GM12873 (cell line): Measurements from ENCODE around the gene MCF2L2.

ENCODE experiments used
- TF ChIP-seq, protein P1 (sequence below): IDR thresholded peaks from 2 replicates; pipeline ENCODE4 v1.5.1; 2012; ENCODE audit warnings: low read depth, mild to moderate bottlenecking, moderate library complexity, low read length, control low read depth; ENCODE audit not compliant: insufficient read depth; ENCODE audit errors: missing control alignments

The MCF2L2 gene

DNA sequence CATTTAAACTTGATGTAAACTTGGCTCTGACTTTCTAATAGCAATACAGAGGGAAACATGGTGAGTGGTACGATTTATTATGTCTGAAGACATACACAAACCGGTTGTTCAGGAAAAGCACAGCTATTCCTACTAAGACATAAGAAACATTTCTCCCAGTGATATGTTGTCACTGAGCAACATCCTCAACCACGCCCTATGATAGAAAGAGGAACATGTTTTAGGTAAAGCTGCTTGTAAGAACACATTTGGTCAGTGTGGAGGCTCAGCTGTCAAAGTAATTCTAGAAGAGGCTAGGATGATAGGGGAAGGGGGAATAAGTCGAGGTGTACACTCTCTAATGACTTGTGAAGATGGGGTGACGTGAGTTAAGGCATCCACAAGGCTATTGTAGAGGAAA, 218.1 kb downstream of the MCF2L2 start:
- TF ChIP-seq, protein P1, sequence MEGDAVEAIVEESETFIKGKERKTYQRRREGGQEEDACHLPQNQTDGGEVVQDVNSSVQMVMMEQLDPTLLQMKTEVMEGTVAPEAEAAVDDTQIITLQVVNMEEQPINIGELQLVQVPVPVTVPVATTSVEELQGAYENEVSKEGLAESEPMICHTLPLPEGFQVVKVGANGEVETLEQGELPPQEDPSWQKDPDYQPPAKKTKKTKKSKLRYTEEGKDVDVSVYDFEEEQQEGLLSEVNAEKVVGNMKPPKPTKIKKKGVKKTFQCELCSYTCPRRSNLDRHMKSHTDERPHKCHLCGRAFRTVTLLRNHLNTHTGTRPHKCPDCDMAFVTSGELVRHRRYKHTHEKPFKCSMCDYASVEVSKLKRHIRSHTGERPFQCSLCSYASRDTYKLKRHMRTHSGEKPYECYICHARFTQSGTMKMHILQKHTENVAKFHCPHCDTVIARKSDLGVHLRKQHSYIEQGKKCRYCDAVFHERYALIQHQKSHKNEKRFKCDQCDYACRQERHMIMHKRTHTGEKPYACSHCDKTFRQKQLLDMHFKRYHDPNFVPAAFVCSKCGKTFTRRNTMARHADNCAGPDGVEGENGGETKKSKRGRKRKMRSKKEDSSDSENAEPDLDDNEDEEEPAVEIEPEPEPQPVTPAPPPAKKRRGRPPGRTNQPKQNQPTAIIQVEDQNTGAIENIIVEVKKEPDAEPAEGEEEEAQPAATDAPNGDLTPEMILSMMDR: no peak

DNA sequence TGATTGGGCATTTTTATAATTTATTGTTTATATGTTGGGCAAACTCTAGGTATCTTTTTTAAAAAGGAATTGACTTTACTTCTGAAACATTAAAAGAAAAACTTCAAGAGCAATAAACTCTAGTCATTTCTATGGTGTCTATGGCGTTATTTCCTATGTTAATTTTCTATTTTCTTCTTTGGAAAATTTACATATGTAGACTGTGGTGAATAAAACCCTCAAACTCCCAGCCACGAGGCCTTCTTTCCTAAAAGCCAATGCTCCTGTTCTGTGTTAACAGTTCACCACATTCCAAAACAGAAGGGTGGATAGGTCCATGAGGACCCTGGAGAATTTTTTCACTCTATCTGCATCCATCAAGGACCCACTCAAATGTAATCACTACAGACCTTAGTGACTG, 219.6 kb downstream of the MCF2L2 start:
- TF ChIP-seq, protein P1: no peak

DNA sequence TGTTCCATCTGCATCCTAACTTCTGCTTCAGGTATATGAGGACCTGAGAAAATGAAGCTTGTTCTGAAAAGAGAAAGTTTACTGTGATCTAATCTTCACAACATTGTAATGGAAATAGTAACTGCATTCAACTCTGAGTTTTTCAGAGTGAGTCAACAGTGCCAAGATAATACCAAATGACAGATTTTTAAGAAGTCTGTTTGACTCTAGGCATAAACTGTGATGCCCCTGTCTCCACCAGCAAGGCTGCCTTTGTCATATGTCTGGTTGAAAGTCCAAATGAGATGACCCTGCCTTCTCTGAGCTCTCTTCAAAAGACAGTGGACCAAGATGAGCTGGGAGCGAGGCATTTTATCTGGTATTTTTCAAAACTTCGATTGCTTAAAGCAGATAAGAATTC, 220.2 kb downstream of the MCF2L2 start:
- TF ChIP-seq, protein P1: no peak

DNA sequence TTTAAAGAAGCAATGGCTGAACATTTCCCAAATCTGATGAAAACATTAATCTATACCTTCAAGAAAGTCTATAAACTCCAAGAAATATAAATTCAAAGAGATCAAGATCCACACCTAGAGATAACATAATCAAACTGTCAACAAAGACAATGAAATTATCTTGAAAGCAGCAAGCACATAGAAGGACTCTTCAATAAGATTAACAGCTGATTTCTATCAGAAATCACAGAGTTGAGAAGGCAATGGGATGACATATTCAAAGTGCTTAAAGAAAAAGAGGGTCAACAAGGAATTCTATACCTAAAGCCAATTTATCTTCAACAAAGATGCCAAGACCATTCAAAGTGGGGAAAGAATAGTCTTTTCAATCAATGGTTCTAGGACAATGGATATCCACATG, 224.7 kb downstream of the MCF2L2 start:
- TF ChIP-seq, protein P1: no peak

DNA sequence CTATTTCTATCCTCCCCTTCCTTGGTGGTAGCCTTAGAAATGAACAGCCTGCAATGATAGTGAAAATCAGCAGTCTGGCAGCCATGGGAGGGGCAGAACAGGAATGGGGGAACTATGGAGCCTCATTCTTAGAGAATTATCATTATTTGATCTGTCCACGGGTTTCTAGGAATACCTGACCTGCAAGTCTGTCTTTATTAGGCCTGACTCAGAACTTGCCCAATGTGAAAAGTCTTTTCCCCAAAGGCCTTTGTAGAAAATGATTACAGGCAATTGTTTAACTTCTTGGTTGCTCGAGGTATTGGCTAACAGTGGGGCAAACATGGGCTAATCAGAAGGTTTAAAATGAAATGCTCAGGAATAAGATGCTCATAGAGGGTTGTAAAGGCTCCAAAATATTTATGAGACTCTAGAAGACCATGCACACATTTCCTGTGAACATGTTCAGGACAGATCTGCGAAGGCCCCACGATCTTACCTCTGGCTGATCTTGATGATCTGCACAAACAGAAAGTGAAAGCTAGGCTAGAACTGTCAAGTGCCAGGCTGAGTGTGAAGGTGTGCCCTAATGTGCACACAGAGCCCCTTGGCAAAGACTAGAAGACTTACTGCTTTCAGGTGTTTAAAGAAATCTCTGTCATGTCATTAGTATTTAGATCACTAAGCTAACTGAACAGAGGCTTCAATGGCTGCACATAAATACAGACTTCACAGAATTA, 226.3 kb downstream of the MCF2L2 start:
- TF ChIP-seq, protein P1: no peak

DNA sequence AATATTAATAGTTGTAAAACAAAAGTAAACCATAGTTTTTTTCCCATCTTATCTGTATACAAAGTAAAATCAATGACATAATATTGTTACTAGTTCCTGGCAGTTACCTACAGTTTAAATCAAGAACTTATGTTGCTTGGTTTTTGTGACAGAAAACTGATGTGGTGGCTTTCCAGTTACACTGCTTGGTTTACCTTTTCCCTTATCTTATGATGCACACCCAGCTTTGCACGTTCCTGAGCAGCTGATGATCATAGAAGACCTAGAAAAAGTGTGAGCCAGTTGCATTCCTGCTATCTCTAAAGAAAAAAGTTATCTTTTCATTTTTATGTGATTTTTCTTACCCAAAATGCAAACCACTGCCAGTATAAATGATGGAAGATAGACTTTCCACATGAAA, 229.5 kb downstream of the MCF2L2 start:
- TF ChIP-seq, protein P1: no peak

DNA sequence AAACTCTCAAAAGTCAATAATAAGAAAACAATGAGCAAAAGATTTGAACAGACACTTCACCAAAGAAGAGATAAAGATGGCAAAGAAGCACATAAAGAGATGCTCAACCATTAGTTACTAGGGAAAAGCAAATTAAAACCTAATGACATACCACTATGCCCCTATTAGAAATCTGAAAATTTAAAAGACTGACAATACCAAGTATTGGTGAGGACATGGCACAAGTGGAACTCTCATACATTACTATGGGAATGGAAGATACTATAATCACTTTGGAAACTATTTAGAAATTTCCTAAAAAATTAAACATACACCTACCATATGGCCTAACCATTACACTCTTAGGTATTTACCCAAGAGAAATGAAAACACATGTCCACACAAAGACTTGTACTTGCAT, 230.7 kb downstream of the MCF2L2 start:
- TF ChIP-seq, protein P1: no peak
